ENCODE measurements around the gene SOX5.

SOX5 gene

GRCh38 chr12:23657598-23657997 is 291.9 kb downstream of the SOX5 start:
- peaks cover 5% of the 10 kb centered on the region for H3K9me3 Mint-ChIP-seq
- no peaks in the 10 kb centered on the region for H3K27me3 Mint-ChIP-seq (ENCODE audit: low read depth)
- H3K27ac Mint-ChIP-seq, result no peak overlapping the region
- no peaks in the 10 kb centered on the region for H3K36me3 Mint-ChIP-seq (ENCODE audit: low read depth)
- no peaks in the 10 kb centered on the region for H3K4me1 Mint-ChIP-seq (ENCODE audit: low read depth)
- DNase-seq (ENCODE audit: low spot score), result no peak
- no peak overlapping the region for H3K4me3 Mint-ChIP-seq

DNA sequence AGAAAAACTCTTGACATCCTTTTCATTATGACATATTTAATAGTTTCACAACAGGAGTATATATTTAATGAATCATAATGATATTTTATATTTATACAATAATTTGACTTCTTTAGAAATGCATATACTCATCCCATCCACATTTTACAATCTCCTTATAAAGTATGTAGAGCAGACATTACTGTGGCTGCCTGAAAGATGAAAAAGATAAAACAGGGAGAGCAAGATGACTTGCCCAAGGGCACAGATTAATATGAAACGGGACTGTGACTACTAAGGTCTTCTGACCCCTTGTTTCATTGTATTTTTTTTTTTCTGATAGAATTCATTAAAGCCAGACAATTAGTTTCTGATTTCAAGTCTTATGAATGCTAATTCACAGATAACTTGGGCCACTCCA is 293.6 kb downstream of the SOX5 start:
- Mint-ChIP-seq H3K9me3 (peaks cover 9% of the 10 kb centered on the region), H3K36me3 (ENCODE audit: low read depth) (no peaks in the 10 kb centered on the region), H3K27me3 (ENCODE audit: low read depth) (no peaks in the 10 kb centered on the region), H3K4me3 (no peak overlapping the region), H3K4me1 (ENCODE audit: low read depth) (no peaks in the 10 kb centered on the region), H3K27ac (no peak overlapping the region)
- DNase-seq (ENCODE audit: low spot score), result no peak

- Mint-ChIP-seq H3K27me3 (ENCODE audit: low read depth) (no peaks in the 10 kb centered on the region), H3K9me3 (peaks cover 10% of the 10 kb centered on the region), H3K27ac (no peak overlapping the region), H3K4me3 (no peak overlapping the region), H3K36me3 (ENCODE audit: low read depth) (no peaks in the 10 kb centered on the region), H3K4me1 (ENCODE audit: low read depth) (no peaks in the 10 kb centered on the region)
- no peak for DNase-seq (ENCODE audit: low spot score)
Observed at GRCh38 chr12:23655112-23655511, 294.4 kb downstream of the SOX5 start.

DNA sequence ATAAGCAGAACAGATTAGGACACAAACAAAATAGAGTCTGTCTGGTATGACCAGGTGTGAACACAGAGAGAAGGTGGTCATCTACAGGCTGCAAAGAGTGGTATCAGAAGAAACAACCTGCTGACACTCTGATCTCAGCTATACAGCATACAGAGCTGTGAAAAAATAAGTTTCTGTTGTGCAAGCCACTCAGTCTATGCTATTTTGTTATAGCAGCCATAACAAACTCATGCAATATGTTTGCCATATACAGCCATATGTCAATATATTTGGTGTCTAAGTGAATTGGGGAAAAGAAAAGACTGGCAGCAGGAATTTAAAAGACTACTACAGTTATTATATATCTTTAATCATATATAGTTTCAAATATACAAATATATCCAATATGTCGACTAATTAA is 300.9 kb downstream of the SOX5 start:
- H3K4me1 Mint-ChIP-seq (ENCODE audit: low read depth), result no peaks in the 10 kb centered on the region
- H3K4me3 Mint-ChIP-seq, result no peak overlapping the region
- peaks cover 15% of the 10 kb centered on the region for H3K9me3 Mint-ChIP-seq
- no peaks in the 10 kb centered on the region for H3K36me3 Mint-ChIP-seq (ENCODE audit: low read depth)
- DNase-seq (ENCODE audit: low spot score), result no peak
- no peak overlapping the region for H3K27ac Mint-ChIP-seq
- no peaks in the 10 kb centered on the region for H3K27me3 Mint-ChIP-seq (ENCODE audit: low read depth)

- Mint-ChIP-seq H3K27me3 (ENCODE audit: low read depth) (no peaks in the 10 kb centered on the region), H3K27ac (no peak overlapping the region), H3K4me1 (ENCODE audit: low read depth) (no peaks in the 10 kb centered on the region), H3K4me3 (no peak overlapping the region), H3K36me3 (ENCODE audit: low read depth) (no peaks in the 10 kb centered on the region), H3K9me3 (peaks cover 22% of the 10 kb centered on the region)
- DNase-seq (ENCODE audit: low spot score), result no peak
Observed at GRCh38 chr12:23640754-23641153, 308.7 kb downstream of the SOX5 start.

DNA sequence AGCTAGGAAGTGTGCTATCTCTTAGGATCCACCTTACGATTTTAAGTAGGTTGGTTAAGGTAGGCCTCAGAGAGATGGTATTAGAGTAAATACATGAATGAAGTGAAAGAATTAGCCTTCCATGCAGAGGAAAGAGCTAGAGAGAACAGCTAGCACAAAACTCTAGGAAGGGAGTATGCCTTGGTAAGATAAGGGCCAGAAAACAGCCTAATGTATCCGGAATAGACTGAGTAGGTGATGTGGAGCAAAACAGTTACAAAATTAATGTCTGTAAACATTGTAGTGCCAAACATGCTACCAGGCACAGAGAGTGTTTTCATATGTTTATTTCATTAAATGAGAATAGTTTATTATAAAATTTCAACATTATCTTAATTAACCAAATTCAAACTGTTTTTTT is 315.1 kb downstream of the SOX5 start:
- Mint-ChIP-seq H3K27ac (no peak overlapping the region), H3K4me3 (no peak overlapping the region), H3K4me1 (ENCODE audit: low read depth) (no peaks in the 10 kb centered on the region), H3K27me3 (ENCODE audit: low read depth) (no peaks in the 10 kb centered on the region), H3K36me3 (ENCODE audit: low read depth) (no peaks in the 10 kb centered on the region), H3K9me3 (peaks cover 12% of the 10 kb centered on the region)
- DNase-seq (ENCODE audit: low spot score), result no peak

DNA sequence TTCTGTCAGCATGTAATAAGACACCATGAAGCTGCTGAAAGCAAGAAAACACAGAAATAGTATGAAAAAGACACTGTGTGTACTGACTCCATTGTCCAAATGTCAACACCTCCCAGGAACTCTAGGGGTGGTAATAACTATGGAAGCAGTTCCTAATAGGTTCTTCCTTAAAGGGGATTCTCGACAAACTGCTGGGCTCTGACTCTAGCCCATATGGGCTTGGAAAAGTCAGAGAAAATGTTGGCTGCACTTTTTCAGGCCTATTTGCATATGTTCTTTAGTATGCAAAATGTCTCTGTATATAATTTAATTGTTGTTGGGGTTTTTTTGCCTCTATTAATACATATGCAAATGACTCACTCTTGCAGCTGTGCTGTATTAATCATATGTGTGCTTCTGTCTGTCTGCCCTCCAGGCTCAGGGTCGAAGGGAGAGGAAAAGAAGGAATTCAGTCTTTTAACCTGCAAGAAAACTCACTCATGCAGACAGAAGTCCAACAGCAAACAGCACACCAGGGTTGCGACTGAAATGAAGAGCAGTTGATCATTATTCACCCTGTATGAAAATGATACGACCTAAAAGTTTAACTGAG is 317.6 kb downstream of the SOX5 start:
- DNase-seq (ENCODE audit: low spot score), result no peak
- peaks cover 4% of the 10 kb centered on the region for H3K9me3 Mint-ChIP-seq
- no peaks in the 10 kb centered on the region for H3K27me3 Mint-ChIP-seq (ENCODE audit: low read depth)
- no peaks in the 10 kb centered on the region for H3K4me1 Mint-ChIP-seq (ENCODE audit: low read depth)
- no peak overlapping the region for H3K4me3 Mint-ChIP-seq
- no peaks in the 10 kb centered on the region for H3K36me3 Mint-ChIP-seq (ENCODE audit: low read depth)
- H3K27ac Mint-ChIP-seq, result no peak overlapping the region

GRCh38 chr12:23630524-23630923 is 318.9 kb downstream of the SOX5 start:
- H3K36me3 Mint-ChIP-seq (ENCODE audit: low read depth), result no peaks in the 10 kb centered on the region
- DNase-seq (ENCODE audit: low spot score), result no peak
- H3K4me3 Mint-ChIP-seq, result no peak overlapping the region
- H3K9me3 Mint-ChIP-seq, result peaks cover under 1% of the 10 kb centered on the region
- no peak overlapping the region for H3K27ac Mint-ChIP-seq
- no peaks in the 10 kb centered on the region for H3K4me1 Mint-ChIP-seq (ENCODE audit: low read depth)
- no peaks in the 10 kb centered on the region for H3K27me3 Mint-ChIP-seq (ENCODE audit: low read depth)

DNA sequence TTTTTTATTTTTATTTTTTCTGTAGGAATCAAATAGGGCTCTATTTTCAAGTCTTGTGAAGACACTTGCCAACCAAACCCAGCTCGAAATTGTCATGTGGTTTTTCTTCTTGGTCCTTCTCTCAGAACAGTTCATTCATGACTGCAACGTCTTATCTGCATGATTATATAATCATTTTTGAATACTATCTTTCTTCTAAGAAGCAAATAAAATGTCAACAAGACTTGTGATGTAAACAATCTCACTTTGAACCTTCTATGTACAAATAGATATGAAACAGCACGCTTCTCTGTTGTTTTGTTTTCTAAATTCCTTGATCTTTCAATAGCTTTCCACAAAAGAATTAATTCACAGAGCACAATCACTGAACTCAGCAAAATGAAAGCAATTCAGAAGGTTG is 320.7 kb downstream of the SOX5 start:
- Mint-ChIP-seq H3K4me1 (ENCODE audit: low read depth) (no peaks in the 10 kb centered on the region), H3K27me3 (ENCODE audit: low read depth) (no peaks in the 10 kb centered on the region), H3K36me3 (ENCODE audit: low read depth) (no peaks in the 10 kb centered on the region), H3K9me3 (peaks cover 2% of the 10 kb centered on the region), H3K4me3 (no peak overlapping the region), H3K27ac (no peak overlapping the region)
- DNase-seq (ENCODE audit: low spot score), result no peak

- Mint-ChIP-seq H3K36me3 (ENCODE audit: low read depth) (no peaks in the 10 kb centered on the region), H3K27me3 (ENCODE audit: low read depth) (no peaks in the 10 kb centered on the region), H3K4me3 (no peak overlapping the region), H3K4me1 (ENCODE audit: low read depth) (no peaks in the 10 kb centered on the region), H3K9me3 (peaks cover 4% of the 10 kb centered on the region), H3K27ac (no peak overlapping the region)
- no peak for DNase-seq (ENCODE audit: low spot score)
Observed at GRCh38 chr12:23626791-23627190, 322.7 kb downstream of the SOX5 start.

- Mint-ChIP-seq H3K9me3 (peaks cover 13% of the 10 kb centered on the region), H3K36me3 (ENCODE audit: low read depth) (no peaks in the 10 kb centered on the region), H3K4me3 (no peak overlapping the region), H3K27ac (no peak overlapping the region), H3K27me3 (ENCODE audit: low read depth) (no peaks in the 10 kb centered on the region), H3K4me1 (ENCODE audit: low read depth) (no peaks in the 10 kb centered on the region)
- no peak for DNase-seq (ENCODE audit: low spot score)
Observed at GRCh38 chr12:23621900-23622299, 327.6 kb downstream of the SOX5 start.

DNA sequence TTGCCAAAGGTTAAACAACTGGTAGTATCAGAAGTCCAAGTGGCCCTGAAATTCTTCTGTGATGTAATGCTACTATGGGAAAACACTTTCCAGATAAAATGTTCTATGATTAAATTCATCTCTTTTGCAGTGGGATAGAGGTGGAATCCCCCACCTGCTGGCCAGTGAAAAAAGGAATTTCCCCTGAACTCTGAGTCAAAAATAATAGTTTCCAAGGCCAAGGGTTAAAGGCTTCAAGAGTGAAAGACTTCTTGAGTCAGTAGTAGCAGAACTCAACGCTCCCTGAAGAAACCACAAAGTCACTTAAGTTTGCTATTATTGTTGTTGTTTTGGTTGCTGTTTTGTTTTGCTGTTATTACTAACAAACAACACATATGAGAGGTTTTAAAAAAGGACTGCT is 330.8 kb downstream of the SOX5 start:
- no peak for DNase-seq (ENCODE audit: low spot score)
- no peaks in the 10 kb centered on the region for H3K36me3 Mint-ChIP-seq (ENCODE audit: low read depth)
- H3K9me3 Mint-ChIP-seq, result peaks cover 20% of the 10 kb centered on the region
- H3K27ac Mint-ChIP-seq, result no peak overlapping the region
- H3K4me3 Mint-ChIP-seq, result no peak overlapping the region
- H3K4me1 Mint-ChIP-seq (ENCODE audit: low read depth), result no peaks in the 10 kb centered on the region
- H3K27me3 Mint-ChIP-seq (ENCODE audit: low read depth), result no peaks in the 10 kb centered on the region

DNA sequence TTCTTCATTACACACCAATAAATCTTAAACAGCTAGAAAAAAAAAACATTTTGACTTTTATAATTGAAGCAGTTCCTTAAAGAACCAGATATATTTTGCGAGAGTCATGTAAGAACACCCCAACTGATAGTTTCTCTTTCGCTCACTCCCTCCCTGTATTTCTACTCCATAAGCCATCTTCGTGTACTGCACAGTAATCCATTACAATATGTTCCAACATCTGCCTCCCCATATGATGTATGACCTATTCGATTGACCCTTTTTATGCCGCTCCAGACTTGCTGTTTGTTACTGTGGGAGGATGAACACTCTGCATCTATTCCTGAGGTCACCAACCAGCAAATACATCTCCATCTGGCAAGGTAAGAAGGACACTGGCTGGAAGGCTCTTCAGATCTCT is 331.7 kb downstream of the SOX5 start:
- H3K27ac Mint-ChIP-seq, result no peak overlapping the region
- no peaks in the 10 kb centered on the region for H3K36me3 Mint-ChIP-seq (ENCODE audit: low read depth)
- no peaks in the 10 kb centered on the region for H3K27me3 Mint-ChIP-seq (ENCODE audit: low read depth)
- H3K9me3 Mint-ChIP-seq, result peaks cover 19% of the 10 kb centered on the region
- no peak overlapping the region for H3K4me3 Mint-ChIP-seq
- H3K4me1 Mint-ChIP-seq (ENCODE audit: low read depth), result no peaks in the 10 kb centered on the region
- no peak for DNase-seq (ENCODE audit: low spot score)

DNA sequence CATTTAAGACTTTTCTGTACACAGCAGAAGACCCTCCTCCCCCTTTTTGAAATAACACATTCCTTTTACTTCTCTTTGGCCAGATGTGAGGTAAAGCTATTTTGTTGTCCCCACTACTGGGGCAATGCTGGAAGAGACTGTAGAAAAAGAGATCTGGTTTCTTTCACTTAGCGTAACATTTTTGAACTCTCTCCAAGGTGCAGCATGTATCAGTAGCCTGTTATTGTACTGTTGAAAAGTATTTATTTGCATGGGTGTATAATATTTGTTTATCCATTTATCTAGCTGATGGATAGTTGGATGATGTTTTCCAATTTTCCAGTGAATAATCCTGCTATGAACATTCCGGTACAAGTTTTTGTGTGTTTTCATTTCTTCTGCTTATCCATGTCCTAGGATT is 335.2 kb downstream of the SOX5 start:
- no peaks in the 10 kb centered on the region for H3K27me3 Mint-ChIP-seq (ENCODE audit: low read depth)
- H3K4me3 Mint-ChIP-seq, result no peak overlapping the region
- H3K9me3 Mint-ChIP-seq, result peaks cover 16% of the 10 kb centered on the region
- no peaks in the 10 kb centered on the region for H3K4me1 Mint-ChIP-seq (ENCODE audit: low read depth)
- no peak overlapping the region for H3K27ac Mint-ChIP-seq
- H3K36me3 Mint-ChIP-seq (ENCODE audit: low read depth), result no peaks in the 10 kb centered on the region
- no peak for DNase-seq (ENCODE audit: low spot score)

DNA sequence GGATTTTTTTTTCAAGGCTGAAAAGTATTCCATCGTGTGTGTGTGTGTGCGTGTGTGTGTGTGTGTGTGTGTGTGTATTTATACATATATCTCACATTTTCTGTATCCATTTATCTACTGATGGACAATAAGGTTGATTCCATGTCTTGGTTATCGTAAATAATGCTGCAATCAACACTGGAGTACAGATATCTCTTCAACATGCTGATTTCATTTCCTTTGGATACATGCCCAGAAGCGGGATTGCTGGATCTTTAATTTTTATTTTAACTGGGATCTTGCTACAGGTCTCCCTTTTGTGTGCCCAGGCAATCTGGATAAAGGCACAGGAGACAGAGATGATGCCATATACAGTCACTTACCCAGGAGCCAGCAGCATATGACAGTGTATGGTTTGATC is 338.1 kb downstream of the SOX5 start:
- no peak for DNase-seq (ENCODE audit: low spot score)
- Mint-ChIP-seq H3K36me3 (ENCODE audit: low read depth) (no peaks in the 10 kb centered on the region), H3K27me3 (ENCODE audit: low read depth) (no peaks in the 10 kb centered on the region), H3K27ac (no peak overlapping the region), H3K4me3 (no peak overlapping the region), H3K9me3 (peaks cover 15% of the 10 kb centered on the region), H3K4me1 (ENCODE audit: low read depth) (no peaks in the 10 kb centered on the region)
